CD4-positive, alpha-beta T cell treated with Interleukin-17A for 4 hours (primary cell): ENCODE data around the gene CCS.
A peak's percentile ranks its signal among the peaks of the same experiment; 100 is the strongest.
"Not testable (repeated sequence)": the region's sequence is repeated elsewhere in the genome, so short reads cannot be mapped to it uniquely, and the experiment has no call there.

Source experiments
- DNase-seq: peaks from one replicate; pipeline ENCODE4 v3.0.0-alpha.2; 2020; ENCODE audit warnings: mixed read lengths

Gene CCS

GRCh38 chr11:66595245-66595904 lies 2.4 kb downstream of the CCS start:
- DNase-seq, result no peak

DNA sequence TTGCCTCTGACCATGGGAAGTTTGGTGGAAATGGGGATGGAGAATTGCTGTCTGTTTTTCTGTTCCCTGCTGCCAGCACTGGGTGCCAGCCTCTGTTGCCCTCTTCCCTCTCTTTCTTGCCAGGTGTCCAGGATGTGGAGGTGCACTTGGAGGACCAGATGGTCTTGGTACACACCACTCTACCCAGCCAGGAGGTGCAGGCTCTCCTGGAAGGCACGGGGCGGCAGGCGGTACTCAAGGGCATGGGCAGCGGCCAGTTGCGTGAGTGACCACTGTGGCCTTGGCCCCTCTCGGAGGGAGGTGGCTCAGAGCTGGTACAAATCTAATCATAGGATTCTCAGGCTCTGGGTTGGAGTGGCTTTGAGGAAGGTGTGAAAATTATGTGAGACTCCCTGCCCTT lies 6.0 kb downstream of the CCS start:
- no peak for DNase-seq

DNA sequence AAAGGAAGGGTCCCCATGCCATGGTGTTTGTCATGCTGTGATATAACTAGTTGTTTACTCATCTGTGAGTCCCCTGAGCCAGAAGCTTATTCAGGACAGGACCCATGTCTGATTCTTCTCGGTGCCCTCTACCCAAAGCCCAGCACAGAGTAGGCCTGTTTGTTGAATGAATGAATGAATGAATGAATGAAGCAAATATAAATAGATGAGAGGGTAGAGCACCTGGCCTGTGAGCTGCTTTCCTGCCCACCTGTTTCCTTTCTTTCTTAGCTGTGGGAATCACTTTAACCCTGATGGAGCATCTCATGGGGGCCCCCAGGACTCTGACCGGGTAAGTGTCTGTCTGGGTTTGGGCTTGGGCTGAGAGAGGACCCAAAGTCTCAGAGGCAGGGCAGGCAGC lies 7.2 kb downstream of the CCS start:
- no peak for DNase-seq

GRCh38 chr11:66600631-66601233 lies 7.7 kb downstream of the CCS start:
- DNase-seq, result no peak

DNA sequence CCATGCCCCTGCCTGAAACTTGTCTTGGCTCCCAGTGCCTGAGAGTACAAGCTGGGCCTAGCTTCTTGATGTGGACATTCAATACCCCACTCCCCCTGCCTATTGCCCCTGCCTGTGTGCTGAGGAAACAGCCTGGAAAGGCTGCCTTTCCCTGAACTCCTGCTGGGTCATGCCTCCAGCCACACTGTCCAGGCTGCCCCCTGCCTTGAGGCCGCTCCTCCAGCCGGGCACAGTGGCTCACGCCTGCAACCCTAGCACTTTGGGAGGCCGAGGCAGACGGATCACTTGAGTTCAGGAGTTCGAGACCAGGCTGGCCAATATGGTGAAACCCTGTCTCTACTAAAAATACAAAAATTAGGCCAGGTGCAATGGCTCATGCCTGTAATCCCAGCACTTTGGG lies 10.1 kb downstream of the CCS start:
- DNase-seq, result no peak

DNA sequence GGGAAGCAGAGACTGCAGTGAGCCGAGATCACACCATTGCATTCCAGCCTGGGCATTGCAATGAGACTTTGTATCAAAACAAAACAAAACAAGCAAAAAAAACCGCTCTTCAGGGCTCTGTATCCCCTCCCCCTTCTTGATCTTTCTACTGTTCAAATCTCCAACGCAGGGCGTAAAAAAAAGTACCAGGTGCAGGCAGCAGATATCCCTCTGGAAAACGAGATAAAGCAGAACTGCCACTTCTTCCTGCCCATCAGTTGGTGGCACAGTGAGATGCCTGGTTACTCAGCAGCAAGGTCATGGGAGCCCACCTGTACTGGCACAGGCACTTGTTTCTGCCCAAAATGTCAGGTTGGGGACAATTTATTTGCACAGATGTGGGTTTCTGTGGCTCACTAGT lies 11.2 kb downstream of the CCS start:
- DNase-seq, result no peak

DNA sequence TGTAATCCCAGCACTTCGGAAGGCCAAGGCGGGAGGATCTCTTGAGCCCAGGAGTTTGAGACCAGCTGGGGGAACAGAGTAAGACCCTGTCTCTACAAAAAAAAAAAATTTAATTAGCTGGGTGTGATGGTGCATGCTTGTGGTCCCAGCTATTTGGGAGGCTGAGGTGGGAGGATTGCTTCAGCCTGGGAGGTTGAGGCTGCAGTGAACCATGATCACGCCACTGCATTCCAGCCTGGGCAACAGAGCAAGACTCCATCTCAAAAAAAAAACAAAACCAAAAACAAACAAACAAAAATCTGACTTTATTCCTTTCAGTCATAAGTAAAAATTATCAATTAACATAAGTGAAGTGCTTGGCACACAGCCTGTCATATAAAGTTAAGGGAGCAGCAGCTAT lies 13.6 kb downstream of the CCS start:
- not testable (repeated sequence) for DNase-seq

DNA sequence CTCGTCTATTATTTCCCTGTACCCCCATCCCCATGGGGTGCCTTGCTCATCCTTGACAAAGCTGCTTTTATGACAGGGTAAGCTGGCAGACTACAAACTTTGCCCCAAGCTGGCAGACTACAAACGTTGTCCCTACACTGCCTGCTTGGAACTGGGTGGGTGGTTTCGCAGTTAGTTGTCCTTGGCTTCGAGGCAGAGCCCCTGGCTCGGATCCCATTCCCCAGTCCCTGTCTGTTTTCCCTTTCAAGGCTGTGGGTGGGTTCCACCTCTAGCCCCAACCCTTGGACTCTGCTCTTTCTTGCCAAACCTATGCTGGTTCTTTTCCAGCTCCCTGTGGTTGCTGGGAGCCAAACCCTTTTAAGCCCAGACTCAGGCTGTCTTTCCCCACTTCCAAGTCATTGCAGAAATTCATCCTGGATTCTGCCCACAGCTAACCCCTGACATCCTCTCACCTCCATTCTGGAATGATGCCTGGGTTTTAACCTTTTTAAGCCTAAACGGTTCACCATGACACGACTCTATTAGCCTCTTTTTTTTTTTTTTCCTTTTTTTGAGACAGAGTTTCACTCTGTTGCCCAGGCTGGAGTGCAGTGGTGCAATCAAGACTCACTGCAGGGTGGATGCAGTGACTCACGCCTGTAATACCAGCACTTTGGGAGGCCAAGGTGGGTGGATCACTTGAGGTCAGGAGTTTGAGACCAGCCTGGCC lies 14.3 kb downstream of the CCS start:
- no peak for DNase-seq

- no peak for DNase-seq
Measured at GRCh38 chr11:66609721-66610617, 17.0 kb downstream of the CCS start.

DNA sequence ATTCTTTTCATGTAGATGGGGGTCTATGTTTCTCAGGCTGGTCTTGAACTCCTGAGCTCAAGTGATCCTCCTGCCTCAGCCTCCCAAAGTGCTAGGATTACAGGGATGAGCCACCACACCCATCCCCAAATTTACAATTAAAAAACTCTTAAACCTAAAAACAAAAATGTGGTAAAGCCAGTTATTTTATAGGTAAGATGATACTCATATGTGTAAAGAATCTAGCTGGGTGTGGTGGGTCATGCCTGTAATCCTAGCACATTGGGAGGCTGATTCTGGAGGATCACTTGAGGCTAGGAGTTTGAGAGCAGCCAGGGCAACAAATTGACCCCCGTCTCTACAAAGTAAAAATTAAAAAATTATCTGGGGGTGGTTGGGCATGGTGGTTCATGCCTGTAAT lies 19.5 kb downstream of the CCS start:
- DNase-seq, result no peak

- DNase-seq, result no peak
Measured at GRCh38 chr11:66614073-66614472, 21.1 kb downstream of the CCS start.

DNA sequence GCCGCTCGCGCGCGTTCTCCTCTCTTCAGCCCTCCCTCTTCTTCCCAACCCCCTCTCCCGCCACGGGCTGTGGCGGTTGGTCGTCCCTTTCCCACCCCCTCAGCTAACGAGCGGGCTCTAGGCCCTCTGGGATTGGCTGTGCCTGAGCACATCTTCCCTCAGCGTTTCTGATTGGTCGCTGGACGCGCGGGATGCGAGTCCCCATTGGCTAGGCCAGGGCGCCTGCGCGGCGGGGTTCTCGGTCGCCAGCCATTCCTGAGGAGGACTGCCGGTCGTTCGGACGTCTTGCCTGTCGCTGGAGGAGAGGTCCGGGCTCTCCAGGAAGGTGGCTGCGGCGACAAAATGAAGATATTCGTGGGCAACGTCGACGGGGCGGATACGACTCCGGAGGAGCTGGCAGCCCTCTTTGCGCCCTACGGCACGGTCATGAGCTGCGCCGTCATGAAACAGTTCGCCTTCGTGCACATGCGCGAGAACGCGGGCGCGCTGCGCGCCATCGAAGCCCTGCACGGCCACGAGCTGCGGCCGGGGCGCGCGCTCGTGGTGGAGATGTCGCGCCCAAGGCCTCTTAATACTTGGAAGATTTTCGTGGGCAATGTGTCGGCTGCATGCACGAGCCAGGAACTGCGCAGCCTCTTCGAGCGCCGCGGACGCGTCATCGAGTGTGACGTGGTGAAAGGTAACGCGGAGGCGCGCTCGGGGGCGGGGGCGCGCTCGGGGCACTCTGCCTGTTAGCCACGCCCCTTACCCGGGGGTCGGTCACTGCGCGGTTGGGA lies 23.6 kb downstream of the CCS start, which contains the start of gene RBM14:
RBM14 (plus strand) TSS at position 252 of the 776 bp plus-strand sequence; CDS start at position 343, 91 bp downstream.
- DNase-seq, result peak; percentile 98

- DNase-seq, result no peak
Measured at GRCh38 chr11:66617155-66617834, 24.3 kb downstream of the CCS start.

DNA sequence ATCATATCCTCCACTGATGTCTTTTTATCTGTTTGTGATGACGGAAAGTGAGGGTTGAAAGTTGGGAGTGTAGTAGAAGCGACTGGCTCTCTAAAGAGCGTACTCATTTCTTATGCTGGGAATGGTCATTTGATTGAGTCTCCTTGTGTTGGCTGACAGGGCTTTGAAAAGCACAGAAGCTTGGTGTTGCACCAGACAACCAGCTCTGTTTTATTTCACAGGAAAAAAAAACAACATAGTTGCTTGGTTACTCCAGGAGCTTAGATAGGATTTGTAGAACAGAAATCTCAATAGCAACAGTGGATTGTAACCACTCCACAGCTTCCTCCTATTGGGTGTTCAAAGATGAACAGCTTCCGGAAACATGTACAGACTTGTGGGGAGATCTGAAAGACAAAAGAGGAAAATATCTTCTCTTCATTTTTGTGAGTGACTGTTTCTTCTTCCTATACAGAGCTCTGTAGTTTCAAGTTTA lies 26.1 kb downstream of the CCS start:
- DNase-seq, result no peak

DNA sequence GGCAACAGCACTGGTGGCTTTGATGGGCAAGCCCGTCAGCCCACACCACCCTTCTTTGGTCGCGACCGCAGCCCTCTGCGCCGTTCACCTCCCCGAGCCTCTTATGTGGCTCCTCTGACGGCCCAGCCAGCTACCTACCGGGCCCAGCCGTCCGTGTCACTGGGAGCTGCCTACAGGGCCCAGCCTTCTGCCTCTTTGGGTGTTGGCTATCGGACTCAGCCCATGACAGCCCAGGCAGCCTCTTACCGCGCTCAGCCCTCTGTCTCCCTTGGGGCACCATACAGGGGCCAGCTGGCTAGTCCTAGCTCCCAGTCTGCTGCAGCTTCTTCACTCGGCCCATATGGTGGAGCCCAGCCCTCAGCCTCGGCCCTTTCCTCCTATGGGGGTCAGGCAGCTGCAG lies 31.5 kb downstream of the CCS start:
- no peak for DNase-seq

DNA sequence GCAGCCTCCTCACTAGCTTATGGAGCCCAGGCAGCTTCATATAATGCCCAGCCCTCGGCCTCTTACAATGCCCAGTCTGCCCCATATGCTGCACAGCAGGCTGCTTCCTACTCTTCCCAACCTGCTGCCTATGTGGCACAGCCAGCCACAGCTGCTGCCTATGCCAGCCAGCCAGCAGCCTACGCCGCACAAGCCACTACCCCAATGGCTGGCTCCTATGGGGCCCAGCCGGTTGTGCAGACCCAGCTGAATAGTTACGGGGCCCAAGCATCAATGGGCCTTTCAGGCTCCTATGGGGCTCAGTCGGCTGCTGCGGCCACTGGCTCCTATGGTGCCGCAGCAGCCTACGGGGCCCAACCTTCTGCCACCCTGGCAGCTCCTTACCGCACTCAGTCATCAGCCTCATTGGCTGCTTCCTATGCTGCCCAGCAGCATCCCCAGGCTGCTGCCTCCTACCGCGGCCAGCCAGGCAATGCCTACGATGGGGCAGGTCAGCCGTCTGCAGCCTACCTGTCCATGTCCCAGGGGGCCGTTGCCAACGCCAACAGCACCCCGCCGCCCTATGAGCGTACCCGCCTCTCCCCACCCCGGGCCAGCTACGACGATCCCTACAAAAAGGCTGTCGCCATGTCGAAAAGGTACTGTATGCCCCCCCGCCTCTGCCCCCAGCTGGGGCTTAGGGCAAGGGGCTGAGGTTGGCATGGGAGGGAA lies 32.2 kb downstream of the CCS start:
- no peak for DNase-seq

GRCh38 chr11:66625752-66626149 lies 32.8 kb downstream of the CCS start:
- no peak for DNase-seq

- no peak for DNase-seq
Measured at GRCh38 chr11:66626382-66626781, 33.4 kb downstream of the CCS start.

GRCh38 chr11:66626926-66627325 lies 33.9 kb downstream of the CCS start:
- DNase-seq, result no peak

DNA sequence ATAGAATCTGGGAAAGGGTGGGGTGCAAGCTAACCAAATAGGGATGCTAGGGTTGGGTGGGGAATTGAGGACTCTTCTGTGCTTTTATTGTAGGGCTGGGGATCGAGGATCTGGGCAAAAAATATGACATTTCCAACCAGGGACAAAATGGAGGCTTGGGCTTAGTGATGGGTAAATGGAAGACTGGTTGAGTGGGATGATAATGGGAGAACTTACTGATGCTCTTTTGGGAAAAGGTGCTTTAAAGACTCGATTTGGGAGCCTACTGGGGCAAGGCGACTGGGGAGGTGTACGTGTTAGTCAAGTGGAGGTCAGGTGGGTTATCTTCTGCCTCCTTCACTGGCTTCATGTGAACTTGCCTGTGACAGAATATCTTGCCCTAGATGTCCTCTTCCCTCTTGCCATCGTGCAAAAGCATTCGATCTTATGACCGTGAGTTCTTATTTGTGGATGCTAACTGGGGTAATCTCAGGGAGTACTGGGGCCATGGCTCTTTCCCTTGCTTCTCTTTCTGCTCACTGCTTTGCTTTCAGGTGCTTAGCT lies 35.1 kb downstream of the CCS start:
- no peak for DNase-seq

GRCh38 chr11:66629356-66629755 lies 36.4 kb downstream of the CCS start:
- DNase-seq, result no peak
